OCI-LY3 (cell line): ENCODE results near the gene FRMD1.

ENCODE experiments used
- CTCF ChIP-seq: fragments of 200-600, 300-600 bp; sonication (generic); IDR thresholded peaks from 2 replicates; pipeline ENCODE4 v1.5.1; 2014; ENCODE audit warnings: antibody characterized with exemption, low read length, low read depth
- EZH2phosphoT487 ChIP-seq: fragments of 200-600 bp; shearing (Covaris generic); IDR thresholded peaks from 2 replicates; pipeline ENCODE4 v1.6.1; 2018; ENCODE audit warnings: antibody characterized with exemption, mixed run types, low read depth

GRCh38 chr6:168086616-168087015 is 7.6 kb upstream of the FRMD1 start:
- TF ChIP-seq CTCF (no peak), EZH2phosphoT487 (no peak)
